B cell (primary cell): ENCODE data around the gene DKKL1.

Experiments used
- EZH2 ChIP-seq: IDR thresholded peaks from 2 replicates; pipeline ENCODE4 v1.6.1; 2012; ENCODE audit warnings: borderline replicate concordance, low read depth, mild to moderate bottlenecking, moderate library complexity, low read length; ENCODE audit not compliant: insufficient read depth, poor library complexity, severe bottlenecking
- TF ChIP-seq, protein P1 (sequence below): fragments of 200-600 bp; IDR thresholded peaks from one replicate; pipeline ENCODE4 v1.8.0; 2022; ENCODE audit warnings: antibody characterized with exemption, mild to moderate bottlenecking

DNA sequence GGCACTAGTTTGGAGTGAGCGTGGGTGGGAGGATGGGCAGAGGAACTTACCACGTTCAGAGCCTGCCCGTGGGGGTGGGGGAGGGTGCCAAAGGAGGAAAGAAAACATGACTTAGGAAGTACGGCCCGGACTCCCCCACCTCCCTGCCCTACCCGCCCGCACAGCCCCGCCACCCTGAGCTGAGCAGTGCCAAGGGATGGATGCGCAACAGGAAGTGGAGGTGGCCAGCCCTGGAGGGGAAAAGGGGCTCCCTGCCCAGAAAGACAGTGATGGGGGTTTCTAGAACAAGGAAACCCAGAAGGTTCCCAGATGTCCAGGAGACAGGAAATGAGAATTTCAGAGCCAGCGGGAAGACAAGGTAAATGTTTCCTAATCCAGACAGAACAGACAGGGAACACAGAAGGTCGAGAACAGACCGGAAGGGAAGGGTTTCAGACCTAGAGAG, 7.7 kb upstream of the DKKL1 start:
- TF ChIP-seq, protein P1, sequence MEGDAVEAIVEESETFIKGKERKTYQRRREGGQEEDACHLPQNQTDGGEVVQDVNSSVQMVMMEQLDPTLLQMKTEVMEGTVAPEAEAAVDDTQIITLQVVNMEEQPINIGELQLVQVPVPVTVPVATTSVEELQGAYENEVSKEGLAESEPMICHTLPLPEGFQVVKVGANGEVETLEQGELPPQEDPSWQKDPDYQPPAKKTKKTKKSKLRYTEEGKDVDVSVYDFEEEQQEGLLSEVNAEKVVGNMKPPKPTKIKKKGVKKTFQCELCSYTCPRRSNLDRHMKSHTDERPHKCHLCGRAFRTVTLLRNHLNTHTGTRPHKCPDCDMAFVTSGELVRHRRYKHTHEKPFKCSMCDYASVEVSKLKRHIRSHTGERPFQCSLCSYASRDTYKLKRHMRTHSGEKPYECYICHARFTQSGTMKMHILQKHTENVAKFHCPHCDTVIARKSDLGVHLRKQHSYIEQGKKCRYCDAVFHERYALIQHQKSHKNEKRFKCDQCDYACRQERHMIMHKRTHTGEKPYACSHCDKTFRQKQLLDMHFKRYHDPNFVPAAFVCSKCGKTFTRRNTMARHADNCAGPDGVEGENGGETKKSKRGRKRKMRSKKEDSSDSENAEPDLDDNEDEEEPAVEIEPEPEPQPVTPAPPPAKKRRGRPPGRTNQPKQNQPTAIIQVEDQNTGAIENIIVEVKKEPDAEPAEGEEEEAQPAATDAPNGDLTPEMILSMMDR: no peak
- no peak for TF ChIP-seq EZH2
